WTC11 (cell line): ENCODE data around the gene TASP1. TPM values are rescaled to one million over a fixed set of nuclear protein-coding genes. Genes with fewer than 3 reads are reported as not detected.

Experiments
- ATAC-seq: fragments of 200-7000 bp; cut with Tn5 transposase; 2 replicates; pipeline ENCODE4 v1.10.0; 2021; ENCODE audit warnings: mild to moderate bottlenecking, moderate library complexity
- CTCF ChIA-PET: fragments of 300-600 bp; sonication (Branson Sonifier 250); formaldehyde crosslinking; loops from one replicate; lab custom pipeline; 2021; ENCODE audit warnings: antibody characterized with exemption; lab: Charles Lee
- POLR2A ChIA-PET: fragments of 350-600 bp; sonication (Branson Sonifier 250); formaldehyde crosslinking; loops from one replicate; lab custom pipeline; 2021; ENCODE audit warnings: antibody characterized with exemption; lab: Charles Lee
- DNase-seq: peaks from one replicate; pipeline ENCODE4 v3.0.0; 2021; ENCODE audit warnings: low spot score
- H3K27ac Mint-ChIP-seq: 2 replicates; pipeline ENCODE4 v1.8.0; 2021; ENCODE audit warnings: mixed read lengths
- H3K27me3 Mint-ChIP-seq: 2 replicates; pipeline ENCODE4 v1.8.0; 2021; ENCODE audit warnings: low read depth, mild to moderate bottlenecking, moderate library complexity, mixed read lengths
- H3K36me3 Mint-ChIP-seq: 2 replicates; pipeline ENCODE4 v1.8.0; 2021; ENCODE audit warnings: mixed read lengths
- H3K4me1 Mint-ChIP-seq: 2 replicates; pipeline ENCODE4 v1.8.0; 2022; ENCODE audit warnings: mixed read lengths
- H3K4me3 Mint-ChIP-seq: 2 replicates; pipeline ENCODE4 v1.8.0; 2021; ENCODE audit warnings: mild to moderate bottlenecking, moderate library complexity, mixed read lengths
- H3K9me3 Mint-ChIP-seq: 2 replicates; pipeline ENCODE4 v1.8.0; 2021; ENCODE audit warnings: mixed read lengths
- ATF1 ChIP-seq: sonication (generic); formaldehyde crosslinking; IDR thresholded peaks from 2 replicates; pipeline ENCODE4 v1.8.1; 2023; ENCODE audit warnings: mild to moderate bottlenecking, moderate library complexity, missing genetic modification reagents
- CREB1 ChIP-seq: sonication (generic); formaldehyde crosslinking; IDR thresholded peaks from 2 replicates; pipeline ENCODE4 v1.8.0; 2023; ENCODE audit warnings: mild to moderate bottlenecking, missing genetic modification reagents
- ELF4 ChIP-seq: sonication (generic); formaldehyde crosslinking; IDR thresholded peaks from 2 replicates; pipeline ENCODE4 v1.8.1; 2022; ENCODE audit warnings: low read depth, mild to moderate bottlenecking, moderate library complexity, missing genetic modification reagents
- EMX1 ChIP-seq: fragments of 250-450 bp; sonication (Bioruptor Pico); IDR thresholded peaks from 2 replicates; pipeline ENCODE4 v1.8.0; 2021; ENCODE audit warnings: mild to moderate bottlenecking
- IRF2 ChIP-seq: sonication (generic); formaldehyde crosslinking; IDR thresholded peaks from 2 replicates; pipeline ENCODE4 v1.8.0; 2022; ENCODE audit warnings: low read depth, missing genetic modification reagents, borderline replicate concordance
- JAZF1 ChIP-seq: fragments of 250-450 bp; sonication (Bioruptor Pico); IDR thresholded peaks from 2 replicates; pipeline ENCODE4 v1.9.0; 2021; ENCODE audit warnings: moderate library complexity, mild to moderate bottlenecking, inconsistent platforms
- MXD4 ChIP-seq: fragments of 250-450 bp; sonication (Bioruptor Pico); IDR thresholded peaks from 2 replicates; pipeline ENCODE4 v1.8.0; 2021; ENCODE audit warnings: mild to moderate bottlenecking, moderate library complexity, borderline replicate concordance
- SMAD4 ChIP-seq: sonication (generic); formaldehyde crosslinking; IDR thresholded peaks from 2 replicates; pipeline ENCODE4 v1.8.0; 2022; ENCODE audit warnings: mild to moderate bottlenecking, missing genetic modification reagents
- TP53 ChIP-seq: sonication (generic); formaldehyde crosslinking; IDR thresholded peaks from 2 replicates; pipeline ENCODE4 v1.8.1; 2023; ENCODE audit warnings: mild to moderate bottlenecking, missing genetic modification reagents
- ZBTB21 ChIP-seq: sonication (generic); formaldehyde crosslinking; IDR thresholded peaks from 2 replicates; pipeline ENCODE4 v1.8.1; 2023; ENCODE audit warnings: mild to moderate bottlenecking, missing genetic modification reagents, borderline replicate concordance
- ZNF121 ChIP-seq: sonication (generic); formaldehyde crosslinking; IDR thresholded peaks from 2 replicates; pipeline ENCODE4 v1.8.0; 2023; ENCODE audit warnings: missing genetic modification reagents
- ZNF219 ChIP-seq: sonication (generic); formaldehyde crosslinking; IDR thresholded peaks from 2 replicates; pipeline ENCODE4 v1.8.0; 2023; ENCODE audit warnings: missing genetic modification reagents, mild to moderate bottlenecking, borderline replicate concordance
- ZNF263 ChIP-seq: sonication (generic); formaldehyde crosslinking; IDR thresholded peaks from 2 replicates; pipeline ENCODE4 v1.8.1; 2022; ENCODE audit warnings: low read depth, mild to moderate bottlenecking, moderate library complexity, missing genetic modification reagents
- total RNA-seq: library from RNA; stranded (reverse); gene quantifications from 3 replicates; pipeline ENCODE4 v1.2.3, GENCODE V29; 2021
- TF ChIP-seq, protein P1 (sequence below): sonication (generic); formaldehyde crosslinking; IDR thresholded peaks from 2 replicates; pipeline ENCODE4 v1.8.1; 2022; ENCODE audit warnings: missing genetic modification reagents, borderline replicate concordance
- TF ChIP-seq, protein P2 (sequence below): sonication (generic); formaldehyde crosslinking; IDR thresholded peaks from 2 replicates; pipeline ENCODE4 v1.8.0; 2023; ENCODE audit warnings: mild to moderate bottlenecking, missing genetic modification reagents
- TF ChIP-seq, protein P3 (sequence below): sonication (generic); formaldehyde crosslinking; IDR thresholded peaks from 2 replicates; pipeline ENCODE4 v1.8.1; 2022; ENCODE audit warnings: mild to moderate bottlenecking, moderate library complexity, missing genetic modification reagents
- TF ChIP-seq, protein P4 (sequence below): fragments of 250-450 bp; sonication (Bioruptor Pico); IDR thresholded peaks from 2 replicates; pipeline ENCODE4 v1.9.0; 2021; ENCODE audit warnings: moderate library complexity, mild to moderate bottlenecking, inconsistent platforms, borderline replicate concordance
- TF ChIP-seq, protein P5 (sequence below): sonication (generic); formaldehyde crosslinking; IDR thresholded peaks from 2 replicates; pipeline ENCODE4 v1.8.0; 2022; ENCODE audit warnings: mild to moderate bottlenecking, missing genetic modification reagents
- TF ChIP-seq, protein P6 (sequence below): sonication (generic); formaldehyde crosslinking; IDR thresholded peaks from 2 replicates; pipeline ENCODE4 v1.8.1; 2022; ENCODE audit warnings: mild to moderate bottlenecking, missing genetic modification reagents, moderate library complexity, borderline replicate concordance
- TF ChIP-seq, protein P7 (sequence below): sonication (generic); formaldehyde crosslinking; conservative IDR thresholded peaks from 2 replicates; pipeline ENCODE4 v1.8.1; 2022; ENCODE audit warnings: mild to moderate bottlenecking, missing genetic modification reagents
- TF ChIP-seq, protein P8 (sequence below): sonication (generic); formaldehyde crosslinking; IDR thresholded peaks from 2 replicates; pipeline ENCODE4 v1.8.1; 2023; ENCODE audit warnings: mild to moderate bottlenecking, missing genetic modification reagents, moderate library complexity

The TASP1 gene
- total RNA-seq, 1 experiment from 2014 or later: 12.4 TPM

DNA sequence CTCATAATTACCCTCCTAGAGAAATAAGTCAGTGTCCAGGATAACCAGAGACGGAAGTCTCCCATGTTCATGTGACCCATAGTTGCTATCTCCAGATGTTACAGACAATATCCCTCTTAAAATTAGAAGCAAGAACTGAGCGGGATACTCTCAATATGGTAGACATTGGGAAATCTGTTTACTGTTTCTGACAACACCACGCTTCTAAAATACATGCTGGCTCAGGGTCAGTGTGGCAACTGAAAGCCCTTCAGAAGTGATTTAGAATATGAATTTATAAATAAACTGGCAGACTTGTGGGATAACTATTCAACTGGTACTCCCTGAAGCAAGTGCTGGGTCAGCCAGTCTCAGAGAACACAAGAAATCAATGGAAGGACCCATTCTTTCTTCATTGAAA, 108.6 kb downstream of the TASP1 start (continued):
- TF ChIP-seq, protein P1, sequence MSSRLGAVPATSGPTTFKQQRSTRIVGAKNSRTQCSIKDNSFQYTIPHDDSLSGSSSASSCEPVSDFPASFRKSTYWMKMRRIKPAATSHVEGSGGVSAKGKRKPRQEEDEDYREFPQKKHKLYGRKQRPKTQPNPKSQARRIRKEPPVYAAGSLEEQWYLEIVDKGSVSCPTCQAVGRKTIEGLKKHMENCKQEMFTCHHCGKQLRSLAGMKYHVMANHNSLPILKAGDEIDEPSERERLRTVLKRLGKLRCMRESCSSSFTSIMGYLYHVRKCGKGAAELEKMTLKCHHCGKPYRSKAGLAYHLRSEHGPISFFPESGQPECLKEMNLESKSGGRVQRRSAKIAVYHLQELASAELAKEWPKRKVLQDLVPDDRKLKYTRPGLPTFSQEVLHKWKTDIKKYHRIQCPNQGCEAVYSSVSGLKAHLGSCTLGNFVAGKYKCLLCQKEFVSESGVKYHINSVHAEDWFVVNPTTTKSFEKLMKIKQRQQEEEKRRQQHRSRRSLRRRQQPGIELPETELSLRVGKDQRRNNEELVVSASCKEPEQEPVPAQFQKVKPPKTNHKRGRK (CRISPR knock-in tag): no peak
- no peak for TF ChIP-seq SMAD4 (CRISPR knock-in tag)
- TF ChIP-seq, protein P2, sequence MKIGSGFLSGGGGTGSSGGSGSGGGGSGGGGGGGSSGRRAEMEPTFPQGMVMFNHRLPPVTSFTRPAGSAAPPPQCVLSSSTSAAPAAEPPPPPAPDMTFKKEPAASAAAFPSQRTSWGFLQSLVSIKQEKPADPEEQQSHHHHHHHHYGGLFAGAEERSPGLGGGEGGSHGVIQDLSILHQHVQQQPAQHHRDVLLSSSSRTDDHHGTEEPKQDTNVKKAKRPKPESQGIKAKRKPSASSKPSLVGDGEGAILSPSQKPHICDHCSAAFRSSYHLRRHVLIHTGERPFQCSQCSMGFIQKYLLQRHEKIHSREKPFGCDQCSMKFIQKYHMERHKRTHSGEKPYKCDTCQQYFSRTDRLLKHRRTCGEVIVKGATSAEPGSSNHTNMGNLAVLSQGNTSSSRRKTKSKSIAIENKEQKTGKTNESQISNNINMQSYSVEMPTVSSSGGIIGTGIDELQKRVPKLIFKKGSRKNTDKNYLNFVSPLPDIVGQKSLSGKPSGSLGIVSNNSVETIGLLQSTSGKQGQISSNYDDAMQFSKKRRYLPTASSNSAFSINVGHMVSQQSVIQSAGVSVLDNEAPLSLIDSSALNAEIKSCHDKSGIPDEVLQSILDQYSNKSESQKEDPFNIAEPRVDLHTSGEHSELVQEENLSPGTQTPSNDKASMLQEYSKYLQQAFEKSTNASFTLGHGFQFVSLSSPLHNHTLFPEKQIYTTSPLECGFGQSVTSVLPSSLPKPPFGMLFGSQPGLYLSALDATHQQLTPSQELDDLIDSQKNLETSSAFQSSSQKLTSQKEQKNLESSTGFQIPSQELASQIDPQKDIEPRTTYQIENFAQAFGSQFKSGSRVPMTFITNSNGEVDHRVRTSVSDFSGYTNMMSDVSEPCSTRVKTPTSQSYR (CRISPR knock-in tag): no peak

DNA sequence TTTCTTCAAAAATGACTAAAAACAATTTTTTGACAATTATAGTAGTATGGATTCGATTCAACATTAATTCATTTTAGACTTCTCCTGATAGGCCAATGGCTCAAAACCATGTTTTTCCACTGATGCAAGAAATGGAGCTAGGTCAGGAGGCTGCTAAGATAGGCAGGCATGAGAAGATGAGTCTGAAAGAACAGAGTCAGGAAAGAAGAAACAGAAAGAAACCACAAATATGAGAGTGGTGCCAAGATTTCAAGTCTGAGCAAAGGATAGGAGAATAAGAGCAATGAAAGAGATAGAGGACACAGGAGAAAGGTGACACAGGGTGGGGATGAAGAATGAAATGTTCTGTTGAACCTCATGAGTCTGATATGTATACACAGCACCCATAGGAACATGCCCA, 112.2 kb downstream of the TASP1 start:
- DNase-seq (no peak), ATAC-seq (no peak)
- peak overlapping the region; percentile 1; the same call in 1 of the 2 replicates for H3K27ac Mint-ChIP-seq
- ChIA-PET CTCF (no interaction called here), POLR2A (no interaction called here)
- H3K4me1 Mint-ChIP-seq: no peaks in the 10 kb centered on the region
- no peaks in the 10 kb centered on the region for H3K27me3 Mint-ChIP-seq
- peaks cover 3% of the 10 kb centered on the region for H3K9me3 Mint-ChIP-seq
- H3K36me3 Mint-ChIP-seq: peaks cover 24% of the 10 kb centered on the region
- no peak overlapping the region for H3K4me3 Mint-ChIP-seq
- no peak for TF ChIP-seq JAZF1 (CRISPR knock-in tag)
- TF ChIP-seq ZNF219 (CRISPR knock-in tag): no peak
- no peak for TF ChIP-seq IRF2 (CRISPR knock-in tag)
- TF ChIP-seq ATF1 (CRISPR knock-in tag): no peak
- TF ChIP-seq ELF4 (CRISPR knock-in tag): no peak
- no peak for TF ChIP-seq TP53 (CRISPR knock-in tag)
- TF ChIP-seq, protein P2 (CRISPR knock-in tag): no peak
- TF ChIP-seq ZNF121 (CRISPR knock-in tag): no peak

DNA sequence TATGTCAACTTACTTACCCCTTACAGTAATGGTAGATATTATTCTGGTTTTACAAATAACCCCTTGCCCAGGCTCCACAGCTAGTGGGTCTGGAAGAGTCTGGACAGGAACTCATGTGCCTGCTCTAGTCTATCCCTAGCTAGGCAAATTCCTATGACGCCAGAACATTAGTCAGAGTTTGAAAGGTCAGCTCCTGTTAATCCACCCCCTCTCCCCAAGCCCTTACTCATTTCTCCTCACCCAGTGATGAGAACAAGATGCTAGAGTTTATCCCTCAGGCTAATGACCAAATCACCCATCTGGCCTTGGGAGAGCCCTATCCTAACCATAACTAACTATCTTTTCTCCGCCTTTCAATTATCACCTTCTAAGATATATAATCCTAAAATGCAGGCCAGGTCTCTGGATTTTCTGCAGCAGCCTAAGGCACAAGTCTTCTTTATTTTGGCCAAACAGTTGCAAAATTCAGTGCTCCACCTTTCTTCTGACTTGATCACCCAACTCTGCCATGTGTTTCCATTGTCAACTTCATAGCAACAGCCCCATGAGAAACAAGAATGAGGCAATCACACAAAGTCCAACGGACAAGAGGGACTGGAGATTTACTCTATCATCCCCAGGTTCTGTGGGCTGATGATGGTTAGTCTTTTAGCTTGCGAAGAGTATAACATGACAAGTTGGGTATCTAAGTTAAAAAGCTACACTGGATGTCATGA, 113.3 kb downstream of the TASP1 start:
- Mint-ChIP-seq H3K9me3 (peaks cover 3% of the 10 kb centered on the region), H3K4me3 (no peak overlapping the region), H3K27me3 (no peaks in the 10 kb centered on the region), H3K4me1 (no peaks in the 10 kb centered on the region), H3K36me3 (peaks cover 27% of the 10 kb centered on the region), H3K27ac (no peak overlapping the region)
- DNase-seq: no peak
- ATAC-seq: no peak
- POLR2A ChIA-PET: no interaction called here
- CTCF ChIA-PET: interaction anchor here (0.8 kb wide), 1 partner anchor 21 kb away, joined by 3 read pairs; no protein-coding TSS in a partner anchor
- TF ChIP-seq ZBTB21 (CRISPR knock-in tag): no peak
- TF ChIP-seq, protein P3, sequence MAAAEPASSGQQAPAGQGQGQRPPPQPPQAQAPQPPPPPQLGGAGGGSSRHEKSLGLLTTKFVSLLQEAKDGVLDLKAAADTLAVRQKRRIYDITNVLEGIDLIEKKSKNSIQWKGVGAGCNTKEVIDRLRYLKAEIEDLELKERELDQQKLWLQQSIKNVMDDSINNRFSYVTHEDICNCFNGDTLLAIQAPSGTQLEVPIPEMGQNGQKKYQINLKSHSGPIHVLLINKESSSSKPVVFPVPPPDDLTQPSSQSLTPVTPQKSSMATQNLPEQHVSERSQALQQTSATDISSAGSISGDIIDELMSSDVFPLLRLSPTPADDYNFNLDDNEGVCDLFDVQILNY: no peak
- TF ChIP-seq MXD4 (CRISPR knock-in tag): no peak
- TF ChIP-seq, protein P4, sequence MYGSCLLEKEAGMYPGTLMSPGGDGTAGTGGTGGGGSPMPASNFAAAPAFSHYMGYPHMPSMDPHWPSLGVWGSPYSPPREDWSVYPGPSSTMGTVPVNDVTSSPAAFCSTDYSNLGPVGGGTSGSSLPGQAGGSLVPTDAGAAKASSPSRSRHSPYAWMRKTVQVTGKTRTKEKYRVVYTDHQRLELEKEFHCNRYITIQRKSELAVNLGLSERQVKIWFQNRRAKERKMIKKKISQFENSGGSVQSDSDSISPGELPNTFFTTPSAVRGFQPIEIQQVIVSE (CRISPR knock-in tag): no peak
- TF ChIP-seq, protein P5, sequence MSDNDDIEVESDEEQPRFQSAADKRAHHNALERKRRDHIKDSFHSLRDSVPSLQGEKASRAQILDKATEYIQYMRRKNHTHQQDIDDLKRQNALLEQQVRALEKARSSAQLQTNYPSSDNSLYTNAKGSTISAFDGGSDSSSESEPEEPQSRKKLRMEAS: no peak
- TF ChIP-seq, protein P6, sequence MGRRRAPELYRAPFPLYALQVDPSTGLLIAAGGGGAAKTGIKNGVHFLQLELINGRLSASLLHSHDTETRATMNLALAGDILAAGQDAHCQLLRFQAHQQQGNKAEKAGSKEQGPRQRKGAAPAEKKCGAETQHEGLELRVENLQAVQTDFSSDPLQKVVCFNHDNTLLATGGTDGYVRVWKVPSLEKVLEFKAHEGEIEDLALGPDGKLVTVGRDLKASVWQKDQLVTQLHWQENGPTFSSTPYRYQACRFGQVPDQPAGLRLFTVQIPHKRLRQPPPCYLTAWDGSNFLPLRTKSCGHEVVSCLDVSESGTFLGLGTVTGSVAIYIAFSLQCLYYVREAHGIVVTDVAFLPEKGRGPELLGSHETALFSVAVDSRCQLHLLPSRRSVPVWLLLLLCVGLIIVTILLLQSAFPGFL: no peak
- TF ChIP-seq CREB1 (CRISPR knock-in tag): no peak
- no peak for TF ChIP-seq EMX1 (CRISPR knock-in tag)
- no peak for TF ChIP-seq ZNF263
- TF ChIP-seq, protein P7, sequence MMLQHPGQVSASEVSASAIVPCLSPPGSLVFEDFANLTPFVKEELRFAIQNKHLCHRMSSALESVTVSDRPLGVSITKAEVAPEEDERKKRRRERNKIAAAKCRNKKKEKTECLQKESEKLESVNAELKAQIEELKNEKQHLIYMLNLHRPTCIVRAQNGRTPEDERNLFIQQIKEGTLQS (CRISPR knock-in tag): no peak
- TF ChIP-seq, protein P8, sequence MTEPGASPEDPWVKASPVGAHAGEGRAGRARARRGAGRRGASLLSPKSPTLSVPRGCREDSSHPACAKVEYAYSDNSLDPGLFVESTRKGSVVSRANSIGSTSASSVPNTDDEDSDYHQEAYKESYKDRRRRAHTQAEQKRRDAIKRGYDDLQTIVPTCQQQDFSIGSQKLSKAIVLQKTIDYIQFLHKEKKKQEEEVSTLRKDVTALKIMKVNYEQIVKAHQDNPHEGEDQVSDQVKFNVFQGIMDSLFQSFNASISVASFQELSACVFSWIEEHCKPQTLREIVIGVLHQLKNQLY: no peak
